Measurements from ENCODE around the gene LEMD3. TPM values are rescaled to one million over a fixed set of nuclear protein-coding genes. Genes with fewer than 3 reads are reported as not detected.
A peak's percentile ranks its signal among the peaks of the same experiment; 100 is the strongest.

The LEMD3 gene
- total RNA-seq, 1 donor from 2014 or later = 20.9 TPM

DNA sequence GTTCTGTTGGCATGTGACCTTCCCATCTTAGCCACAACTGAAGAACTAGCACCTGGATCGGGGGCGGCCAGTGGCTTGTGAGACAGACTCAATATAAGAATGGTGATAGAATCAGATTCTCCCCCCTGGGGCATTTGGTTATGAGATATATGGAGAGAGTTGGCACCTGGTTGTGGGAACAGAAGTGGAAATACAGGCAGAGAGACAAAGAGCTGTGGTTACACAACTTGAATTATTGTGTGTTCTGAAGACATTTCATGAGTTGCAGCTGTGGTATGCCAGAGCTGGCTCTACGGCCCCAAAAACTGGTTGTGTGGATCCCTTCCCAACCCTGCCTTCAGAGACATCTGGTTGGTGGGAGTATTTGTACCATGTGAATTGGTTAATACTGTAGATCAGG lies 106.2 kb downstream of the LEMD3 start:
- Histone ChIP-seq H3K9me3 (ENCODE audit: insufficient read depth, low read depth, low read length) (no peaks in the 10 kb centered on the region), H3K79me2 (ENCODE audit: insufficient read depth, low read length) (peaks cover 20% of the 10 kb centered on the region), H3K4me2 (ENCODE audit: low read length) (no peak overlapping the region), H4K20me1 (ENCODE audit: insufficient read depth, low read length) (peaks cover 1% of the 10 kb centered on the region), H3K9ac (ENCODE audit: low read length) (no peak overlapping the region), H3K27me3 (ENCODE audit: insufficient read depth, low read length) (no peaks in the 10 kb centered on the region), H3K36me3 (ENCODE audit: insufficient read depth, low read length) (no peaks in the 10 kb centered on the region), H3K4me1 (ENCODE audit: insufficient read depth, low read length) (peaks cover 5% of the 10 kb centered on the region), H3K4me3 (ENCODE audit: insufficient read depth, low read depth, low read length) (no peak overlapping the region), H3K27ac (ENCODE audit: low read depth, low read length) (no peak overlapping the region), H2AFZ (ENCODE audit: low read depth, low read length) (no peak overlapping the region)
- no peak for TF ChIP-seq EZH2 (IDR thresholded peaks at IDR 0.05; ENCODE audit: insufficient read depth, low read length)
- TF ChIP-seq, protein P1, sequence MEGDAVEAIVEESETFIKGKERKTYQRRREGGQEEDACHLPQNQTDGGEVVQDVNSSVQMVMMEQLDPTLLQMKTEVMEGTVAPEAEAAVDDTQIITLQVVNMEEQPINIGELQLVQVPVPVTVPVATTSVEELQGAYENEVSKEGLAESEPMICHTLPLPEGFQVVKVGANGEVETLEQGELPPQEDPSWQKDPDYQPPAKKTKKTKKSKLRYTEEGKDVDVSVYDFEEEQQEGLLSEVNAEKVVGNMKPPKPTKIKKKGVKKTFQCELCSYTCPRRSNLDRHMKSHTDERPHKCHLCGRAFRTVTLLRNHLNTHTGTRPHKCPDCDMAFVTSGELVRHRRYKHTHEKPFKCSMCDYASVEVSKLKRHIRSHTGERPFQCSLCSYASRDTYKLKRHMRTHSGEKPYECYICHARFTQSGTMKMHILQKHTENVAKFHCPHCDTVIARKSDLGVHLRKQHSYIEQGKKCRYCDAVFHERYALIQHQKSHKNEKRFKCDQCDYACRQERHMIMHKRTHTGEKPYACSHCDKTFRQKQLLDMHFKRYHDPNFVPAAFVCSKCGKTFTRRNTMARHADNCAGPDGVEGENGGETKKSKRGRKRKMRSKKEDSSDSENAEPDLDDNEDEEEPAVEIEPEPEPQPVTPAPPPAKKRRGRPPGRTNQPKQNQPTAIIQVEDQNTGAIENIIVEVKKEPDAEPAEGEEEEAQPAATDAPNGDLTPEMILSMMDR (IDR thresholded peaks at IDR 0.05; ENCODE audit: insufficient read depth, low read depth, low read length) = no peak
- H3K27me3 Mint-ChIP-seq (ENCODE audit: low read depth, unreplicated experiment) = peaks cover 2% of the 10 kb centered on the region
- H3K4me3 Mint-ChIP-seq (ENCODE audit: unreplicated experiment) = no peak overlapping the region
- no peaks in the 10 kb centered on the region for H3K9me3 Mint-ChIP-seq (ENCODE audit: unreplicated experiment)
- peaks cover 3% of the 10 kb centered on the region for H3K4me1 Mint-ChIP-seq (ENCODE audit: low read depth, unreplicated experiment)
- no peak for DNase-seq (ENCODE audit: low read depth)
- no peaks in the 10 kb centered on the region for H3K36me3 Mint-ChIP-seq (ENCODE audit: low read depth, unreplicated experiment)
- no peak overlapping the region for H3K27ac Mint-ChIP-seq (ENCODE audit: unreplicated experiment)
- no peak for FAIRE-seq

- H3K4me3 ChIP-seq (ENCODE audit: insufficient read depth, low read depth, low read length) = no peak overlapping the region
- Mint-ChIP-seq H3K36me3 (ENCODE audit: low read depth, unreplicated experiment) (no peaks in the 10 kb centered on the region), H3K9me3 (ENCODE audit: unreplicated experiment) (no peaks in the 10 kb centered on the region), H3K4me3 (ENCODE audit: unreplicated experiment) (no peak overlapping the region), H3K27ac (ENCODE audit: unreplicated experiment) (no peak overlapping the region), H3K27me3 (ENCODE audit: low read depth, unreplicated experiment) (peaks cover 2% of the 10 kb centered on the region), H3K4me1 (ENCODE audit: low read depth, unreplicated experiment) (peaks cover 10% of the 10 kb centered on the region)
- H3K4me1 ChIP-seq (ENCODE audit: insufficient read depth, low read length) = peaks cover 5% of the 10 kb centered on the region
- H3K9ac ChIP-seq (ENCODE audit: low read length) = no peak overlapping the region
- no peaks in the 10 kb centered on the region for H3K9me3 ChIP-seq (ENCODE audit: insufficient read depth, low read depth, low read length)
- H4K20me1 ChIP-seq (ENCODE audit: insufficient read depth, low read length) = peaks cover 15% of the 10 kb centered on the region
- FAIRE-seq = no peak
- peaks cover 33% of the 10 kb centered on the region for H3K79me2 ChIP-seq (ENCODE audit: insufficient read depth, low read length)
- DNase-seq (ENCODE audit: low read depth) = no peak
- H3K27ac ChIP-seq (ENCODE audit: low read depth, low read length) = no peak overlapping the region
- no peaks in the 10 kb centered on the region for H3K27me3 ChIP-seq (ENCODE audit: insufficient read depth, low read length)
- no peak for TF ChIP-seq EZH2 (IDR thresholded peaks at IDR 0.05; ENCODE audit: insufficient read depth, low read length)
- TF ChIP-seq, protein P1 (IDR thresholded peaks at IDR 0.05; ENCODE audit: insufficient read depth, low read depth, low read length) = no peak
- H3K4me2 ChIP-seq (ENCODE audit: low read length) = no peak overlapping the region
- H2AFZ ChIP-seq (ENCODE audit: low read depth, low read length) = no peak overlapping the region
- no peaks in the 10 kb centered on the region for H3K36me3 ChIP-seq (ENCODE audit: insufficient read depth, low read length)
Observed at GRCh38 chr12:65276916-65277530, 107.6 kb downstream of the LEMD3 start.

DNA sequence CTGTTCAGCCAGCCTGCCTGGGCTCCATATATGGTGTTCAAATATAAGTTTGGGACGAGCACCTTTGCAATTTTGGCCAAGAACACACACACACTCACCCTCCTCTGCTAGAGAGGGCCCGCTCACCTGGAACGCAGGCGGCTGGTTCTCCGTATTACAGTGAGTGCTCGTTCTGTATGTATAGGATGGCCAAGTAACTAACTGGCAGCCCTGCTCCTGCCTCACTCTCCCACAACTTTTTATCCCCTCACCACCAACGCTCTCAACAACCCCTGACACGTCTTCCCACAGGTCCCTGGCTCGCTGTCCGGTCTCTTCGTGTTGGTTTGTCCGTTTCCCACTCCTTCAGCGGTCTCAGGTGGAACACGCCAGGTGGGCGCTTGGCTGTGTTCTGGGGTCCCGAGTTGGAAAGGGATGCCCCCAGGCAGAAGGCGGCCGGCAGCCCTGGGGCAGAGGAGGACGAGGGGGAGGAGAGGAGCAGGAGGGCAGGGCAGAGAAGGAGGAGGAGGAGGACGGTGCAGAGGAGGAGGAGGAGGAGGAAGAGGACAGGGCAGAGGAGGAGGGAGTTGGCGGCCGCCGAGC lies 108.7 kb downstream of the LEMD3 start:
- Histone ChIP-seq H4K20me1 (ENCODE audit: insufficient read depth, low read length) (peaks cover 26% of the 10 kb centered on the region), H3K4me3 (ENCODE audit: insufficient read depth, low read depth, low read length) (peak overlapping the region; percentile 85), H3K27me3 (ENCODE audit: insufficient read depth, low read length) (no peaks in the 10 kb centered on the region), H3K36me3 (ENCODE audit: insufficient read depth, low read length) (no peaks in the 10 kb centered on the region), H3K4me2 (ENCODE audit: low read length) (peak overlapping the region; percentile 94), H3K4me1 (ENCODE audit: insufficient read depth, low read length) (peaks cover 5% of the 10 kb centered on the region), H3K27ac (ENCODE audit: low read depth, low read length) (peak overlapping the region; percentile 85), H3K9me3 (ENCODE audit: insufficient read depth, low read depth, low read length) (no peaks in the 10 kb centered on the region), H2AFZ (ENCODE audit: low read depth, low read length) (peak overlapping the region; percentile 97), H3K9ac (ENCODE audit: low read length) (peak overlapping the region; percentile 92), H3K79me2 (ENCODE audit: insufficient read depth, low read length) (peaks cover 42% of the 10 kb centered on the region)
- Mint-ChIP-seq H3K36me3 (ENCODE audit: low read depth, unreplicated experiment) (no peaks in the 10 kb centered on the region), H3K4me3 (ENCODE audit: unreplicated experiment) (peak overlapping the region; percentile 86), H3K27ac (ENCODE audit: unreplicated experiment) (peak overlapping the region; percentile 31), H3K9me3 (ENCODE audit: unreplicated experiment) (no peaks in the 10 kb centered on the region), H3K4me1 (ENCODE audit: low read depth, unreplicated experiment) (peaks cover 16% of the 10 kb centered on the region), H3K27me3 (ENCODE audit: low read depth, unreplicated experiment) (no peaks in the 10 kb centered on the region)
- TF ChIP-seq, protein P1 (IDR thresholded peaks at IDR 0.05; ENCODE audit: insufficient read depth, low read depth, low read length) = no peak
- TF ChIP-seq EZH2 (IDR thresholded peaks at IDR 0.05; ENCODE audit: insufficient read depth, low read length) = no peak
- DNase-seq (ENCODE audit: low read depth) (no peak), FAIRE-seq (no peak)
